Neural cell (in vitro differentiated cells): ENCODE measurements around the gene ADORA2A. TPM values are rescaled to one million over a fixed set of nuclear protein-coding genes. Genes with fewer than 3 reads are reported as not detected.

Experiments used
- H2AFZ ChIP-seq: fragments of 200-600, 300-800 bp; sonication (generic), shearing (Covaris generic); 2 replicates; pipeline ENCODE4 v1.6.0; 2014; ENCODE audit warnings: low read depth, mild to moderate bottlenecking, antibody characterized with exemption, low read length, moderate library complexity
- H3F3A ChIP-seq: fragments of 200-600 bp; shearing (Covaris generic); 2 replicates; pipeline ENCODE4 v1.6.1; 2016; ENCODE audit warnings: mild to moderate bottlenecking, moderate library complexity, mixed read lengths, antibody characterized with exemption, low read length; ENCODE audit not compliant: insufficient read depth, poor library complexity, severe bottlenecking
- H3K27ac ChIP-seq: fragments of 200-600, 300-800 bp; sonication (generic), shearing (Covaris generic); 2 replicates; pipeline ENCODE4 v1.5.1; 2014; ENCODE audit warnings: mild to moderate bottlenecking, low read length, moderate library complexity
- H3K27me3 ChIP-seq: fragments of 300-800, 200-600 bp; sonication (generic), shearing (Covaris generic); 2 replicates; pipeline ENCODE4 v1.6.0; 2014; ENCODE audit warnings: mild to moderate bottlenecking, low read depth, low read length, moderate library complexity; ENCODE audit not compliant: insufficient read depth
- H3K36me3 ChIP-seq: fragments of 300-800, 200-600 bp; sonication (generic), shearing (Covaris generic); 2 replicates; pipeline ENCODE4 v1.5.1; 2014; ENCODE audit warnings: mild to moderate bottlenecking, antibody characterized with exemption, low read length, moderate library complexity; ENCODE audit not compliant: insufficient read depth
- H3K4me2 ChIP-seq: fragments of 300-800, 200-600 bp; sonication (generic), shearing (Covaris generic); 2 replicates; pipeline ENCODE4 v1.6.0; 2014; ENCODE audit warnings: mild to moderate bottlenecking, low read length
- H3K4me3 ChIP-seq: fragments of 300-800, 200-600 bp; sonication (generic), shearing (Covaris generic); 2 replicates; pipeline ENCODE4 v1.5.1; 2014; ENCODE audit warnings: mild to moderate bottlenecking, low read length, moderate library complexity
- H3K79me2 ChIP-seq: fragments of 200-600 bp; shearing (Covaris generic); replicated peaks from 2 replicates; pipeline ENCODE4 v1.6.0; 2014; ENCODE audit warnings: mild to moderate bottlenecking, low read length, moderate library complexity; ENCODE audit not compliant: insufficient read depth
- H3K9ac ChIP-seq: fragments of 300-800, 200-600 bp; sonication (generic), shearing (Covaris generic); 2 replicates; pipeline ENCODE4 v1.6.1; 2016; ENCODE audit warnings: mild to moderate bottlenecking, low read length, mixed read lengths
- H3K9me2 ChIP-seq: fragments of 200-600 bp; shearing (Covaris generic); 2 replicates; pipeline ENCODE4 v1.6.1; 2016; ENCODE audit warnings: mild to moderate bottlenecking, low read length, mixed read lengths; ENCODE audit not compliant: insufficient read depth
- H3K9me3 ChIP-seq: fragments of 200-600, 300-800 bp; sonication (generic), shearing (Covaris generic); 2 replicates; pipeline ENCODE4 v1.6.1; 2016; ENCODE audit warnings: mild to moderate bottlenecking, mixed run types, low read length, moderate library complexity, mixed read lengths
- H4K20me1 ChIP-seq: fragments of 200-600 bp; shearing (Covaris generic); 2 replicates; pipeline ENCODE4 v1.6.1; 2016; ENCODE audit warnings: mild to moderate bottlenecking, mixed run types; ENCODE audit not compliant: insufficient read depth
- EP300 ChIP-seq: fragments of 450-650 bp; conservative IDR thresholded peaks from 2 replicates; pipeline ENCODE4 v1.6.1; 2014; ENCODE audit warnings: antibody characterized with exemption, mild to moderate bottlenecking, moderate library complexity; ENCODE audit not compliant: poor library complexity, severe bottlenecking
- EZH2 ChIP-seq: fragments of 200-600, 300-800 bp; shearing (Covaris generic), sonication (generic); IDR thresholded peaks from 2 replicates; pipeline ENCODE4 v1.6.1; 2014; ENCODE audit warnings: antibody characterized with exemption, low read length, borderline replicate concordance, mild to moderate bottlenecking; ENCODE audit not compliant: insufficient read depth, poor library complexity, severe bottlenecking
- MXI1 ChIP-seq: fragments of 450-650 bp; conservative IDR thresholded peaks from 2 replicates; pipeline ENCODE4 v1.6.1; 2014; ENCODE audit warnings: antibody characterized with exemption, mild to moderate bottlenecking; ENCODE audit not compliant: poor library complexity, severe bottlenecking
- POLR2AphosphoS5 ChIP-seq: IDR thresholded peaks from 2 replicates; pipeline ENCODE4 v1.6.1; 2012
- RAD21 ChIP-seq: fragments of 450-650 bp; conservative IDR thresholded peaks from 2 replicates; pipeline ENCODE4 v1.6.1; 2014; ENCODE audit warnings: antibody characterized with exemption, mild to moderate bottlenecking, moderate library complexity
- SMC3 ChIP-seq: fragments of 450-650 bp; conservative IDR thresholded peaks from 2 replicates; pipeline ENCODE4 v1.6.1; 2014; ENCODE audit warnings: antibody characterized with exemption, mild to moderate bottlenecking, moderate library complexity; ENCODE audit not compliant: poor library complexity
- TAF1 ChIP-seq: IDR thresholded peaks from 2 replicates; pipeline ENCODE4 v1.6.1; 2012; ENCODE audit warnings: low read depth
- polyA plus RNA-seq: library from polyadenylated mRNA; depleted of rRNA; stranded (reverse); fragments of >200 nt; gene quantifications from 2 replicates; pipeline ENCODE4 v1.2.3, GENCODE V29; 2014
- TF ChIP-seq, protein P1 (sequence below): IDR thresholded peaks from 2 replicates; pipeline ENCODE4 v1.6.1; 2012; ENCODE audit warnings: borderline replicate concordance
- TF ChIP-seq, protein P2 (sequence below): fragments of 450-650 bp; IDR thresholded peaks from 2 replicates; pipeline ENCODE4 v1.5.1; 2014; ENCODE audit warnings: antibody characterized with exemption, mild to moderate bottlenecking, moderate library complexity; ENCODE audit not compliant: poor library complexity, severe bottlenecking

The ADORA2A gene
- polyA plus RNA-seq, 1 donor from 2014 or later: 2.9 TPM

DNA sequence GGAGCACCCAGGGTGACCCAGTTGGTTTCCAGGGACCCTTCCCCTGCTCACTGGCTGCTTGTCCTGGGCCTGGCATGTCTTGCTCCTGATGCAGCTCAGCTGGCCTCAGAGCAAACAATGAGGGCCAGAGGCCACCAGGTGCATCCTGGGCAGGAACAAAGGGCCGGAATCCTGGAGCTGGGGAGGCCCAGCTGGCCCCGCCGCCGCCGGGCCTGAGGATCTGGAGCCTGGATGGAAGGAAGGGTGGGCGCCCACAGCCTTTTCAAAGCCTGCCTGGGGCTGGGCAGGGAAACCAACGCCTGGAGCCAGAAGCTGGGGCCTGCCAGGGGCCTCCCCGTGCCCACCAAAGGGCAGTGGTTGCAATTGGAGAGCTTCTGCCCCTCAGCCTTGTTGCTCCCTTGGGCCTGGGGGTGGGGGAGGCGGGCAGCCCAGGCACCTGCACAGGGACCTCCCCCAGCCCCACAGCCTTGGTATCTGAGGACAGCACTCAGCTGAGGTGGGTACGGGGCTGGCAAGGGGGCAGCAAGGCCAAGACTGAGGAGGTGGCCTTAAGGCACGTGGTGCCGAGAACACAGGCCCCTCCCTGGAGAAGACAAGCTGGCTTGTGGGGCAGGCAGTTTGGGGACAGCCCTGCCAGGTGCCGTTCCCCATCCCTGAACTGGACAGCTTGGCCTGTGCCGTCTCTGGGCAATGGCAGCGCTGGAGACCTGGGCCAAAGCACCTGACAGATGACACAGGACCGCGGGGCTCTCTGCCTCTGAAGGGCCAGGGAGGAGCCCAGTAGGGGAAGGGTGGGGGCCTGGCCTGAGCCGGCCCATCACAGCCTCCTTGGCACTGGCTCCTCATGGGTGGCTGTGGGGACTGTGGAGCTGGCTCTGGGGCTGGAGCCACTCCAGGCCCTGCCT is 7.1 kb upstream of the ADORA2A start:
- TF ChIP-seq SMC3 (no peak), RAD21 (no peak), EP300 (no peak), MXI1 (no peak), POLR2AphosphoS5 (no peak), TAF1 (no peak), EZH2 (no peak)
- TF ChIP-seq, protein P1, sequence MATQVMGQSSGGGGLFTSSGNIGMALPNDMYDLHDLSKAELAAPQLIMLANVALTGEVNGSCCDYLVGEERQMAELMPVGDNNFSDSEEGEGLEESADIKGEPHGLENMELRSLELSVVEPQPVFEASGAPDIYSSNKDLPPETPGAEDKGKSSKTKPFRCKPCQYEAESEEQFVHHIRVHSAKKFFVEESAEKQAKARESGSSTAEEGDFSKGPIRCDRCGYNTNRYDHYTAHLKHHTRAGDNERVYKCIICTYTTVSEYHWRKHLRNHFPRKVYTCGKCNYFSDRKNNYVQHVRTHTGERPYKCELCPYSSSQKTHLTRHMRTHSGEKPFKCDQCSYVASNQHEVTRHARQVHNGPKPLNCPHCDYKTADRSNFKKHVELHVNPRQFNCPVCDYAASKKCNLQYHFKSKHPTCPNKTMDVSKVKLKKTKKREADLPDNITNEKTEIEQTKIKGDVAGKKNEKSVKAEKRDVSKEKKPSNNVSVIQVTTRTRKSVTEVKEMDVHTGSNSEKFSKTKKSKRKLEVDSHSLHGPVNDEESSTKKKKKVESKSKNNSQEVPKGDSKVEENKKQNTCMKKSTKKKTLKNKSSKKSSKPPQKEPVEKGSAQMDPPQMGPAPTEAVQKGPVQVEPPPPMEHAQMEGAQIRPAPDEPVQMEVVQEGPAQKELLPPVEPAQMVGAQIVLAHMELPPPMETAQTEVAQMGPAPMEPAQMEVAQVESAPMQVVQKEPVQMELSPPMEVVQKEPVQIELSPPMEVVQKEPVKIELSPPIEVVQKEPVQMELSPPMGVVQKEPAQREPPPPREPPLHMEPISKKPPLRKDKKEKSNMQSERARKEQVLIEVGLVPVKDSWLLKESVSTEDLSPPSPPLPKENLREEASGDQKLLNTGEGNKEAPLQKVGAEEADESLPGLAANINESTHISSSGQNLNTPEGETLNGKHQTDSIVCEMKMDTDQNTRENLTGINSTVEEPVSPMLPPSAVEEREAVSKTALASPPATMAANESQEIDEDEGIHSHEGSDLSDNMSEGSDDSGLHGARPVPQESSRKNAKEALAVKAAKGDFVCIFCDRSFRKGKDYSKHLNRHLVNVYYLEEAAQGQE: no peak
- TF ChIP-seq, protein P2, sequence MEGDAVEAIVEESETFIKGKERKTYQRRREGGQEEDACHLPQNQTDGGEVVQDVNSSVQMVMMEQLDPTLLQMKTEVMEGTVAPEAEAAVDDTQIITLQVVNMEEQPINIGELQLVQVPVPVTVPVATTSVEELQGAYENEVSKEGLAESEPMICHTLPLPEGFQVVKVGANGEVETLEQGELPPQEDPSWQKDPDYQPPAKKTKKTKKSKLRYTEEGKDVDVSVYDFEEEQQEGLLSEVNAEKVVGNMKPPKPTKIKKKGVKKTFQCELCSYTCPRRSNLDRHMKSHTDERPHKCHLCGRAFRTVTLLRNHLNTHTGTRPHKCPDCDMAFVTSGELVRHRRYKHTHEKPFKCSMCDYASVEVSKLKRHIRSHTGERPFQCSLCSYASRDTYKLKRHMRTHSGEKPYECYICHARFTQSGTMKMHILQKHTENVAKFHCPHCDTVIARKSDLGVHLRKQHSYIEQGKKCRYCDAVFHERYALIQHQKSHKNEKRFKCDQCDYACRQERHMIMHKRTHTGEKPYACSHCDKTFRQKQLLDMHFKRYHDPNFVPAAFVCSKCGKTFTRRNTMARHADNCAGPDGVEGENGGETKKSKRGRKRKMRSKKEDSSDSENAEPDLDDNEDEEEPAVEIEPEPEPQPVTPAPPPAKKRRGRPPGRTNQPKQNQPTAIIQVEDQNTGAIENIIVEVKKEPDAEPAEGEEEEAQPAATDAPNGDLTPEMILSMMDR: no peak
- Histone ChIP-seq H2AFZ (no peak overlapping the region), H3K27ac (no peak overlapping the region), H3K4me2 (no peak overlapping the region), H3K79me2 (no peaks in the 10 kb centered on the region), H3K4me3 (no peak overlapping the region), H3K9ac (no peak overlapping the region), H4K20me1 (no peaks in the 10 kb centered on the region), H3K27me3 (peaks cover 17% of the 10 kb centered on the region), H3F3A (no peaks in the 10 kb centered on the region), H3K36me3 (no peaks in the 10 kb centered on the region), H3K9me3 (no peaks in the 10 kb centered on the region), H3K9me2 (no peaks in the 10 kb centered on the region)

DNA sequence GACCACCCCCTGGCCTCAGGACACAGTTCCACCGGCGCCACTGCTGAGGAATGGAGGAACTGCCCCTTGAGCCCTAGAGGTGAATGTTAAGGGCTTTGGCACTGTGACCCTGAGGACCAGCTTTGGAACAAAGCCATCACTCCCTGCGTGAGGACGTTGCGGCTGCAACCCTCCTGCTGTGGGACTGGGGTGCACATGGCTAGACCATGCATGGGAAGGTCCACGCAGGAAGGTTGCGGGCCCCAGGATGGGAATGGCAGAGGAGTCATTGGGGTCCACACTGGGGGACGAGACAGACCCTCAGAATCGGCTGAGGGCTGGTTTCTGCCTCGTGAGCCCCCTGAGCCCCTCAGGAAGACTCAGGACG is 6.4 kb upstream of the ADORA2A start:
- Histone ChIP-seq H3K9ac (no peak overlapping the region), H3K4me2 (no peak overlapping the region), H3K36me3 (no peaks in the 10 kb centered on the region), H3K4me3 (no peak overlapping the region), H3K79me2 (no peaks in the 10 kb centered on the region), H2AFZ (no peak overlapping the region), H3K9me2 (no peaks in the 10 kb centered on the region), H3F3A (no peaks in the 10 kb centered on the region), H3K27ac (no peak overlapping the region), H4K20me1 (no peaks in the 10 kb centered on the region), H3K27me3 (peaks cover 24% of the 10 kb centered on the region), H3K9me3 (no peaks in the 10 kb centered on the region)
- TF ChIP-seq SMC3: no peak
- TF ChIP-seq EP300: no peak
- no peak for TF ChIP-seq POLR2AphosphoS5
- TF ChIP-seq, protein P1: no peak
- no peak for TF ChIP-seq TAF1
- TF ChIP-seq RAD21: no peak
- TF ChIP-seq, protein P2: no peak
- TF ChIP-seq EZH2: no peak
- no peak for TF ChIP-seq MXI1
